ENCODE measurements around the gene TSPAN9.

DNA sequence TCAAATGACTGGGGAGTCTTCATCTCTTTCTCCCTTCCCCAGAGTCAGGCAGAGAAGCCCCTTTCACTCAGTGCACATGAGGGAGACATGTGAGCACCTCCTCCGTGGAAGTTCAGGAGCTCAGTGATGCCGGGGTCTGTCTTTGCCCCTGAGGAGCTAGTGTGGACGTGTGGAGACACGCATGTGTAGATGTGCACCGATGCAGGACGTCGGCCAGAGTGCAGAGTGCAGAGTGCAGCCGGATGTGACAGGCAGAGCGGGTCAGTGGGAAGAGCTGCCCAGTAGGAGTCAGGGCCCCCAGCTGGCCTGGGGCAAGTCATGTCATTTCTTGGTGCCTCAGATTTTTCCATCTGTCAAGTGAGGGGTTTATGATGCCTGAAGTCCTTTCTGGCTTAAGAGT is 20.7 kb downstream of the TSPAN9 start:
- TF ChIP-seq CTCF (IDR thresholded peaks at IDR 0.05) (no peak), POLR2A (IDR thresholded peaks at IDR 0.05) (no peak)

Measured in lower leg skin (tissue), 3 donors.